ENCODE measurements around the gene SPINK4.
A peak's percentile ranks its signal among the peaks of the same experiment; 100 is the strongest.

Gene SPINK4

DNA sequence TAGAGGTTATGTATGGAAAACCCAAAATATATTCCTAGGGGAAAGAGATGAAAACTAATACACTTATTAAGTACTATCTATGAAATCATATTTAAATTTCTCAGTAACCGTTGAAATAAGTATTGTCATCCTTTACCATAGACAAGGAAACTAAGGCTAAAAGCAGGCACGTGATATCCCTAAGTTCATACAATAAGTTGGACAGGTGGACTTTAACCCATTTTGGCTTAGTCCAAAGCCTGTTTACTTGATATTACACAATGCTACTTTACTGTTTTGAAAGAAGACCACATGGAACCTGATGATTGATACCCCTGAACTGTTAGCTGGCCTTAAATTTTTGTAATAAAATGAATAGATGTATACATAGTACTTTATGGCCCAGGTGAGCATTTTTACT is 53.8 kb downstream of the SPINK4 start:
- TF ChIP-seq, protein P1, sequence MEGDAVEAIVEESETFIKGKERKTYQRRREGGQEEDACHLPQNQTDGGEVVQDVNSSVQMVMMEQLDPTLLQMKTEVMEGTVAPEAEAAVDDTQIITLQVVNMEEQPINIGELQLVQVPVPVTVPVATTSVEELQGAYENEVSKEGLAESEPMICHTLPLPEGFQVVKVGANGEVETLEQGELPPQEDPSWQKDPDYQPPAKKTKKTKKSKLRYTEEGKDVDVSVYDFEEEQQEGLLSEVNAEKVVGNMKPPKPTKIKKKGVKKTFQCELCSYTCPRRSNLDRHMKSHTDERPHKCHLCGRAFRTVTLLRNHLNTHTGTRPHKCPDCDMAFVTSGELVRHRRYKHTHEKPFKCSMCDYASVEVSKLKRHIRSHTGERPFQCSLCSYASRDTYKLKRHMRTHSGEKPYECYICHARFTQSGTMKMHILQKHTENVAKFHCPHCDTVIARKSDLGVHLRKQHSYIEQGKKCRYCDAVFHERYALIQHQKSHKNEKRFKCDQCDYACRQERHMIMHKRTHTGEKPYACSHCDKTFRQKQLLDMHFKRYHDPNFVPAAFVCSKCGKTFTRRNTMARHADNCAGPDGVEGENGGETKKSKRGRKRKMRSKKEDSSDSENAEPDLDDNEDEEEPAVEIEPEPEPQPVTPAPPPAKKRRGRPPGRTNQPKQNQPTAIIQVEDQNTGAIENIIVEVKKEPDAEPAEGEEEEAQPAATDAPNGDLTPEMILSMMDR (IDR thresholded peaks at IDR 0.05; ENCODE audit: extremely low read depth, insufficient read depth, missing control alignments), result no peak
- DNase-seq (ENCODE audit: low spot score), result no peak
- in situ Hi-C loops (cut with MboI; ENCODE audit: low pct_unique_long_range_greater_than_20kb, low sequenced_read_pairs, unreplicated experiment), result no loop called here

DNA sequence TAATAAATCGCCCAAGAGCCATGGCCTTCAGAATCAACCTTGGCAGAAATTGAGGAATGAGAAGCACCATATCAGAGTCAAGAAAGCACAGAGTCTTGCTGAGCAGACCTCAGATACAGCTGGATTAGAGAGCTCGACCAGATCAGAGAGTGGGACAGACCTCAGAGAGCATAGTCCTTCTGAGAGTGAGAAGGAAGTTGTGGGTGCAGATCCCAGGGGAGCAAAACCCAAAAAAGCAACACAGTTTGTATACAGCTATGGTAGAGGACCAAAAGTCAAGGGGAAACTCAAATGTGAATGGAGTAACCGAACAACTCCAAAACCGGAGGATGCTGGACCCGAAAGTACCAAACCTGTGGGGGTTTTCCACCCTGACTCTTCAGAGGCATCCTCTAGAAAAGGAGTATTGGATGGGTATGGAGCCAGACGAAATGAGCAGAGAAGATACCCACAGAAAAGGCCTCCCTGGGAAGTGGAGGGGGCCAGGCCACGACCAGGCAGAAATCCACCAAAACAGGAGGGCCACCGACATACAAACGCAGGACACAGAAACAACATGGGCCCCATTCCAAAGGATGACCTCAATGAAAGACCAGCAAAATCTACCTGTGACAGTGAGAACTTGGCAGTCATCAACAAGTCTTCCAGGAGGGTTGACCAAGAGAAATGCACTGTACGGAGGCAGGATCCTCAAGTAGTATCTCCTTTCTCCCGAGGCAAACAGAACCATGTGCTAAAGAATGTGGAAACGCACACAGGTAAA is 54.9 kb downstream of the SPINK4 start:
- in situ Hi-C loops (cut with MboI; ENCODE audit: low pct_unique_long_range_greater_than_20kb, low sequenced_read_pairs, unreplicated experiment), result no loop called here
- TF ChIP-seq, protein P1 (IDR thresholded peaks at IDR 0.05; ENCODE audit: extremely low read depth, insufficient read depth, missing control alignments), result no peak
- no peak for DNase-seq (ENCODE audit: low spot score)

DNA sequence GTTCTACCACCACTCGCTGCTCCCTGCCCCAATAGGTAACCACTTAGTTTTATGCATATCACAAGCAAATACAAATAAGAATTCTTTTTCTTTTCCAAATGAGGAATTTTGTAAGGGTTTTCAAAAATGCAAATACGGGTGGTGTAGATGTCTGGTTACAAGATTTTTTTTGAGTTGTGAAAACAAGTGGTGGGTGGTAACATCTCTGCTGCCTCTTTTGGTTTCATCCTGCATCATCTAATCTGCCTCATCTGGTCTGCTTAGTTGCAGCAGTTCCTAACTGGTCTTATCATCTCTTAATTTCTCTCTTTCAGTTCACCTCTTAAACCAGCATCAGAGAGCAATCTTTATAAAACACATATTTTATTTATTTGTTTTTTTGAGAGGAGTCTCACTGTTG is 55.6 kb downstream of the SPINK4 start:
- in situ Hi-C loops (cut with MboI; ENCODE audit: low pct_unique_long_range_greater_than_20kb, low sequenced_read_pairs, unreplicated experiment), result no loop called here
- DNase-seq (ENCODE audit: low spot score), result peak; percentile 58
- TF ChIP-seq, protein P1 (IDR thresholded peaks at IDR 0.05; ENCODE audit: extremely low read depth, insufficient read depth, missing control alignments), result no peak

DNA sequence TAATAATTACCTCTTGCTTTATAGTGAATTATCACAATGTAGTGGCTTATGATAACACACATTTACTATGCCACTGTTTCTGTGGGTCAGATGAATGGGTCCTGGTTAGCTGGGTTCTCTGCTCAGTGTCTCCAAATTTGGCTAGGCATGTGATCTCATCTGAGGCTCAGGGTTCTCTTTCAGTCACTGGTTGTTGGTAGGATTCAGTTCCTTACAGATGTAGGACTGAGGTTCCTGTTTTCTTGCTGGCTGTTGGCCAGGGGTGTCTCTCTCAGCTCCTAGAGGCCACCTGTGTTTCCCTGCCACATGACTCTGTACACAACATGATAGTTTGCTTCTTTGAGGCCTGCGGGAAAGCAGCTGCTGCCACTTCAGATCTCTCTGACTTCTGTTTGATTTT is 57.5 kb downstream of the SPINK4 start:
- DNase-seq (ENCODE audit: low spot score), result peak; percentile 36
- TF ChIP-seq, protein P1 (IDR thresholded peaks at IDR 0.05; ENCODE audit: extremely low read depth, insufficient read depth, missing control alignments), result no peak
- in situ Hi-C loops (cut with MboI; ENCODE audit: low pct_unique_long_range_greater_than_20kb, low sequenced_read_pairs, unreplicated experiment), result no loop called here

Measured in GM13977 (cell line).